Fibroblast of lung (primary cell): ENCODE measurements around the gene PLVAP. TPM values are rescaled to one million over a fixed set of nuclear protein-coding genes. Genes with fewer than 3 reads are reported as not detected.

Experiments used
- DNase-seq, 2 donors: peaks; one replicate each; pipeline versions ENCODE4 v3.0.0 to v3.0.0-alpha.2; 2010; ENCODE audit warnings: low read depth in 2 of 2
- H2AFZ ChIP-seq: 2 replicates; pipeline ENCODE4 v1.5.1; 2012; ENCODE audit warnings: low read length, control low read depth, inconsistent platforms
- H3K27ac ChIP-seq: 2 replicates; pipeline ENCODE4 v1.5.1; 2011; ENCODE audit warnings: low read length, control low read depth; ENCODE audit not compliant: insufficient read depth
- H3K27me3 ChIP-seq: 2 replicates; pipeline ENCODE4 v1.5.1; 2011; ENCODE audit warnings: mild to moderate bottlenecking, low read length; ENCODE audit not compliant: control insufficient read depth, insufficient read depth
- H3K36me3 ChIP-seq: 2 replicates; pipeline ENCODE4 v1.5.1; 2011; ENCODE audit warnings: low read length; ENCODE audit not compliant: control insufficient read depth, insufficient read depth
- H3K4me1 ChIP-seq: 2 replicates; pipeline ENCODE4 v1.5.1; 2011; ENCODE audit warnings: low read length; ENCODE audit not compliant: control insufficient read depth, insufficient read depth; ENCODE audit errors: extremely low read depth
- H3K4me2 ChIP-seq: 2 replicates; pipeline ENCODE4 v1.5.1; 2011; ENCODE audit warnings: low read length, control low read depth; ENCODE audit not compliant: insufficient read depth; ENCODE audit errors: extremely low read depth
- H3K4me3 ChIP-seq, 4 experiments: fragments of 200-600 bp in 1 of 4; sonication (generic) in 1 of 4; replicated peaks in 1 of 4; 2 replicates each; pipeline ENCODE4 v1.5.1; 2011 to 2016; ENCODE audit warnings: low read length in 4 of 4, low read depth in 3 of 4, mild to moderate bottlenecking in 3 of 4, control low read depth in 2 of 4, inconsistent platforms in 1 of 4, mixed read lengths in 1 of 4; ENCODE audit not compliant: insufficient read depth in 1 of 4; ENCODE audit errors: control extremely low read depth in 1 of 4
- H3K79me2 ChIP-seq: 2 replicates; pipeline ENCODE4 v1.5.1; 2012; ENCODE audit warnings: mild to moderate bottlenecking, low read length, inconsistent platforms; ENCODE audit not compliant: control insufficient read depth, insufficient read depth
- H3K9ac ChIP-seq: 2 replicates; pipeline ENCODE4 v1.5.1; 2011; ENCODE audit warnings: mild to moderate bottlenecking, low read length, control low read depth; ENCODE audit not compliant: insufficient read depth
- H3K9me3 ChIP-seq: 2 replicates; pipeline ENCODE4 v1.5.1; 2012; ENCODE audit warnings: low read depth, low read length; ENCODE audit not compliant: control insufficient read depth, insufficient read depth
- H4K20me1 ChIP-seq: 2 replicates; pipeline ENCODE4 v1.5.1; 2011; ENCODE audit warnings: low read length; ENCODE audit not compliant: control insufficient read depth, insufficient read depth; ENCODE audit errors: extremely low read depth
- EZH2 ChIP-seq: IDR thresholded peaks from 2 replicates; pipeline ENCODE4 v1.5.1; 2012; ENCODE audit warnings: low read length, control low read depth, mild to moderate bottlenecking; ENCODE audit errors: missing control alignments
- polyA plus RNA-seq, 2 donors: library from polyadenylated mRNA; depleted of rRNA in 1 of 2; stranded (reverse) in 1 of 2; unstranded in 1 of 2; fragments of >200 nt; gene quantifications; 2 replicates each; pipeline ENCODE4 v1.2.1, GENCODE V29; 2011 to 2012; ENCODE audit warnings: missing spikeins in 1 of 2
- total RNA-seq: library from RNA; depleted of rRNA; stranded (reverse); fragments of >200 nt; gene quantifications from 2 replicates; pipeline ENCODE4 v1.2.1, GENCODE V29; 2014
- TF ChIP-seq, protein P1 (sequence below), 2 donors: IDR thresholded peaks in 1 of 2; conservative IDR thresholded peaks in 1 of 2; 1 replicate in 1 of 2; 2 replicates in 1 of 2; pipeline ENCODE4 v1.5.1; 2011 to 2012; ENCODE audit warnings: low read length in 2 of 2, control low read depth in 1 of 2, inconsistent platforms in 1 of 2, low read depth in 1 of 2, mild to moderate bottlenecking in 1 of 2

Gene PLVAP
- total and polyA plus RNA-seq, 2 donors (not counting 1 experiment from before 2014, with no cell fraction given): not detected

- Histone ChIP-seq H3K9ac (no peak overlapping the region), H3K4me2 (no peak overlapping the region), H3K9me3 (no peaks in the 10 kb centered on the region), H2AFZ (no peak overlapping the region), H3K27ac (no peak overlapping the region), H3K79me2 (no peaks in the 10 kb centered on the region), H3K4me1 (no peaks in the 10 kb centered on the region), H3K4me3 (no peak overlapping the region), H3K27me3 (no peaks in the 10 kb centered on the region), H4K20me1 (no peaks in the 10 kb centered on the region), H3K36me3 (no peaks in the 10 kb centered on the region)
- peak in 1 of 2 donors; percentile 30 for DNase-seq
- TF ChIP-seq, protein P1, sequence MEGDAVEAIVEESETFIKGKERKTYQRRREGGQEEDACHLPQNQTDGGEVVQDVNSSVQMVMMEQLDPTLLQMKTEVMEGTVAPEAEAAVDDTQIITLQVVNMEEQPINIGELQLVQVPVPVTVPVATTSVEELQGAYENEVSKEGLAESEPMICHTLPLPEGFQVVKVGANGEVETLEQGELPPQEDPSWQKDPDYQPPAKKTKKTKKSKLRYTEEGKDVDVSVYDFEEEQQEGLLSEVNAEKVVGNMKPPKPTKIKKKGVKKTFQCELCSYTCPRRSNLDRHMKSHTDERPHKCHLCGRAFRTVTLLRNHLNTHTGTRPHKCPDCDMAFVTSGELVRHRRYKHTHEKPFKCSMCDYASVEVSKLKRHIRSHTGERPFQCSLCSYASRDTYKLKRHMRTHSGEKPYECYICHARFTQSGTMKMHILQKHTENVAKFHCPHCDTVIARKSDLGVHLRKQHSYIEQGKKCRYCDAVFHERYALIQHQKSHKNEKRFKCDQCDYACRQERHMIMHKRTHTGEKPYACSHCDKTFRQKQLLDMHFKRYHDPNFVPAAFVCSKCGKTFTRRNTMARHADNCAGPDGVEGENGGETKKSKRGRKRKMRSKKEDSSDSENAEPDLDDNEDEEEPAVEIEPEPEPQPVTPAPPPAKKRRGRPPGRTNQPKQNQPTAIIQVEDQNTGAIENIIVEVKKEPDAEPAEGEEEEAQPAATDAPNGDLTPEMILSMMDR (conservative IDR thresholded peaks at IDR 0.05 in 1 of 2, IDR thresholded peaks at IDR 0.05 in 1 of 2; ENCODE audit: low read depth in 1 of 2, low read length in 2 of 2): no peak
- no peak for TF ChIP-seq EZH2
These were observed 18.7 kb downstream of the PLVAP start for GRCh38 chr19:17358395-17358794.

- Histone ChIP-seq H3K27ac (no peak overlapping the region), H3K27me3 (no peaks in the 10 kb centered on the region), H3K36me3 (no peaks in the 10 kb centered on the region), H3K9ac (no peak overlapping the region), H3K79me2 (no peaks in the 10 kb centered on the region), H3K4me1 (no peaks in the 10 kb centered on the region), H3K9me3 (no peaks in the 10 kb centered on the region), H2AFZ (no peak overlapping the region), H3K4me3 (no peak overlapping the region), H4K20me1 (no peaks in the 10 kb centered on the region), H3K4me2 (no peak overlapping the region)
- TF ChIP-seq, protein P1 (conservative IDR thresholded peaks at IDR 0.05 in 1 of 2, IDR thresholded peaks at IDR 0.05 in 1 of 2; ENCODE audit: low read depth in 1 of 2, low read length in 2 of 2): no peak
- TF ChIP-seq EZH2: no peak
- DNase-seq: no peak
These were observed 19.4 kb downstream of the PLVAP start for GRCh38 chr19:17357724-17358123.

DNA sequence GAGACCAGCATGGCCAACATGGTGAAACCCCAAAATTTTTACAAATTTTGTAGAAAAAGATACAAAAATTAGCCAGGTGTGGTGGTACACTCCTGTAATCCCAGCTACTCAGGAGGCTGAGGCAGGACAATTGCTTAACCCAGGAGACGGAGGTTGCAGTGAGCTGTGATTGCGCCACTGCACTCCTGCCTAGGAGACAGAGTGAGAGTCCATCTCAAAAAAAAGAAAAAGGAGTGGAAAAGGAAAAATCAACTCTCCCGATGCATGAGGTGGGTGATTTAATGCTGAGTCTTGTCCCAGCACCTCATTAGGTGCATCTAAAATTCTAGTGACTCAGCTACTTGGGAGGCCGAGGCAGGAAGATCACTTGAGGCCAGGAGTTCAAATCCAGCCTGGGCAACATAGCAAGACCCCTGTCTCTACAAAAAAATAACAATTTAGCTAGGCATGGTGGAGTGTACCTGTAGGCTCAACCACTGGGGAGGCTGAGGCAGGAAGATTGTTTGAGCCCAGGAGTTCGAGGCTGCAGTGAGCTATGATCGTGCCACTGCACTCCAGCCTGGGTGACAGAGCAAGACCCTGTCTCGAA, 20.0 kb downstream of the PLVAP start:
- no peaks in the 10 kb centered on the region for H3K9me3 ChIP-seq
- H2AFZ ChIP-seq: no peak overlapping the region
- TF ChIP-seq EZH2: no peak
- TF ChIP-seq, protein P1 (conservative IDR thresholded peaks at IDR 0.05 in 1 of 2, IDR thresholded peaks at IDR 0.05 in 1 of 2; ENCODE audit: low read depth in 1 of 2, low read length in 2 of 2): no peak

More for the DNA sequence above, 20.0 kb downstream of the PLVAP start:
- Histone ChIP-seq H3K4me2 (no peak overlapping the region), H4K20me1 (no peaks in the 10 kb centered on the region), H3K9ac (no peak overlapping the region), H3K4me1 (no peaks in the 10 kb centered on the region), H3K79me2 (no peaks in the 10 kb centered on the region), H3K4me3 (no peak overlapping the region), H3K36me3 (no peaks in the 10 kb centered on the region), H3K27me3 (no peaks in the 10 kb centered on the region), H3K27ac (no peak overlapping the region)
- DNase-seq: no peak
